Bronchial epithelial cell (primary cell): ENCODE results near the gene TAS2R40. TPM values are rescaled to one million over a fixed set of nuclear protein-coding genes. Genes with fewer than 3 reads are reported as not detected.
A peak's percentile ranks its signal among the peaks of the same experiment; 100 is the strongest.

ENCODE experiments used
- DNase-seq: peaks from one replicate; pipeline ENCODE4 v3.0.0-alpha.2; 2010; ENCODE audit warnings: low read depth
- FAIRE-seq: peaks from 2 replicates; lab custom pipeline; 2011; peaks lifted over from hg19 to GRCh38; lab: Jason Lieb, UNC
- H3K27me3 ChIP-seq: 2 replicates; pipeline ENCODE4 v1.5.1; 2011; ENCODE audit warnings: low read length; ENCODE audit not compliant: control insufficient read depth, insufficient read depth
- H3K36me3 ChIP-seq: 2 replicates; pipeline ENCODE4 v1.5.1; 2011; ENCODE audit warnings: low read length; ENCODE audit not compliant: control insufficient read depth, insufficient read depth
- H3K4me3 ChIP-seq: 2 replicates; pipeline ENCODE4 v1.5.1; 2011; ENCODE audit warnings: mild to moderate bottlenecking, low read depth, low read length, control low read depth
- total RNA-seq: library from RNA; depleted of rRNA; stranded (reverse); fragments of >200 nt; gene quantifications from 2 replicates; pipeline ENCODE4 v1.2.1, GENCODE V29; 2014
- TF ChIP-seq, protein P1 (sequence below): IDR thresholded peaks from 2 replicates; pipeline ENCODE4 v1.5.1; 2011; ENCODE audit warnings: mild to moderate bottlenecking, moderate library complexity, low read length, control low read depth, inconsistent platforms; ENCODE audit not compliant: insufficient read depth, severe bottlenecking

TAS2R40 gene
- total RNA-seq, 1 donor from 2014 or later, result not detected

DNA sequence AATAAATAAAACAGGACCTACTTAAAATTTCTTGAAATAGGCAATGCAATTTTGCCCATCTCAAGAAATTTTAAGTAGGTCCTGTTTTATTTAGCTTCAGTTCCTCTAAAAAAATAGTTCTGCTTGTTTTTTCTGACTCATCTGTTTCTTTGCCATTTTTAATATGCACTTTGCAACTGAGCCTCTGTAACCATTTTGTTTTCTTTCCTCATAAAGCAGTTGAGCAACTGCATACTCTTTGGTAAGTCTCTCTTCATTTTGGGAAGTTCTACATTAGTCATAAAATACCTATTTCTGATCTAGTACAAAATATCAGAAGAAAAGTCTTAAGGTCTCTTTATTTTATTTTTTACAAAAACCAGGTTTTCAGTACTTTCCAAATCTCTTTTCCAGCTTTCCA, 18.0 kb downstream of the TAS2R40 start:
- DNase-seq (peak; percentile 54), FAIRE-seq (no peak)
- no peaks in the 10 kb centered on the region for H3K27me3 ChIP-seq
- TF ChIP-seq, protein P1, sequence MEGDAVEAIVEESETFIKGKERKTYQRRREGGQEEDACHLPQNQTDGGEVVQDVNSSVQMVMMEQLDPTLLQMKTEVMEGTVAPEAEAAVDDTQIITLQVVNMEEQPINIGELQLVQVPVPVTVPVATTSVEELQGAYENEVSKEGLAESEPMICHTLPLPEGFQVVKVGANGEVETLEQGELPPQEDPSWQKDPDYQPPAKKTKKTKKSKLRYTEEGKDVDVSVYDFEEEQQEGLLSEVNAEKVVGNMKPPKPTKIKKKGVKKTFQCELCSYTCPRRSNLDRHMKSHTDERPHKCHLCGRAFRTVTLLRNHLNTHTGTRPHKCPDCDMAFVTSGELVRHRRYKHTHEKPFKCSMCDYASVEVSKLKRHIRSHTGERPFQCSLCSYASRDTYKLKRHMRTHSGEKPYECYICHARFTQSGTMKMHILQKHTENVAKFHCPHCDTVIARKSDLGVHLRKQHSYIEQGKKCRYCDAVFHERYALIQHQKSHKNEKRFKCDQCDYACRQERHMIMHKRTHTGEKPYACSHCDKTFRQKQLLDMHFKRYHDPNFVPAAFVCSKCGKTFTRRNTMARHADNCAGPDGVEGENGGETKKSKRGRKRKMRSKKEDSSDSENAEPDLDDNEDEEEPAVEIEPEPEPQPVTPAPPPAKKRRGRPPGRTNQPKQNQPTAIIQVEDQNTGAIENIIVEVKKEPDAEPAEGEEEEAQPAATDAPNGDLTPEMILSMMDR, result no peak
- H3K36me3 ChIP-seq, result no peaks in the 10 kb centered on the region
- no peak overlapping the region for H3K4me3 ChIP-seq

DNA sequence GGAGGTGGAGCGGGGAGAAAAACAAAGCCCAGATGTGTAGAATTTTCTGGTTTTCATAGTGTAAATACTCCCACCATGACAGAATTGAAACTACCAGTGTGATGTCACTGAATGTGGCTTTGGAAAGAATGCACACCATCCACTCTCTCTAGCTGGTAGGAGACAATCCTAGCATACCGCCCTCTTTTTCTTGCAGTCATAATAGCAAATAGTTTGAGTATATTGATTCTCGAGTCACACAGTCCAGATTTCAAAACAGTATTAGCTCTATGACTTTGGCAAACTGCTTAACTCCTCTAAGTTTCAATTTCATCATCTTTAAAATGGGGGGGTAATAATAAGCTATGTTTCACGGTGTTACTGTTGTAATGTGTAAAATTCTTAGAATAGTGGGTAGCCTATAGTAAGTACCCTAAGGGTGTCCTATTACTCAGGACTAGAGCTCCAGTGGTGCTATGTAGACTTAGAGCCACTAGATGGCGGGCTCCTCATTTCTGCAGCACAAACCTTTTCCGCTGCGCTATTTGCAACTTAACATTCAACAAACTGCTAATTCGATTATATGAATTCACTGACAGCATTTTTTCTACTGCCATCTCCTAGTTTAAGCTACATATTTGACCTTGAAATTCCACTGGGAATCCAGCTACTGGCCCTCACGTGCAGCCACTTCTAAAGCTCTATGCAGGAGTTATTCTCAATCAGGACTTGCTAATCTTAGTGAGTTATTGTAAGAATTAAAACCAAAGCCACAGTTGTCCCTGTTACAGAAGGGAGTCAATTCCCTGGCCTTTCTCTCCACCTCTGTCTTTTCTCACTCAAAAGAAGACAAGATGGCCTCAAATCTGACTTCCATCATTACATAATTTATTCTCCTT, 18.7 kb downstream of the TAS2R40 start:
- no peaks in the 10 kb centered on the region for H3K27me3 ChIP-seq
- peak; percentile 79 for DNase-seq
- no peaks in the 10 kb centered on the region for H3K36me3 ChIP-seq
- TF ChIP-seq, protein P1, result peak; percentile 81
- H3K4me3 ChIP-seq, result no peak overlapping the region
- FAIRE-seq, result no peak

DNA sequence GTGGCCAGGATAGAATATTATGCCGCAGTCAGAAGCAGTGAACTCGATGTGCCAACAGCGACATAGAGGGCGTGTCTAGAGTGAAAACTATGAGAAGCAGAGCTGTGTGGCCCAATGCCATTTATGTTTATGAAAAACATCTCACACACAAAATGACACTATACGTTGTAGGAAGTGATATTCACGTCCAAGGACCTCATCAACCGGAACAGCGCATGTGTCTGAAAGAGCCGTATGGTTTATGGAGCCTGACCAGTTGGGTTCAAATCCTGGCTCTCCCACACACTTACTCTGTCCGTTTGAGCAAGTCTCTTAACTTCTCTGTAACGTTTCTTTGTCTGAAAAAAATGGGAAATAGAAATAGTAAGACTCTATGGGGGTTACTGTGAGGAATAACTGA, 20.5 kb downstream of the TAS2R40 start:
- FAIRE-seq, result no peak
- H3K36me3 ChIP-seq, result no peaks in the 10 kb centered on the region
- DNase-seq, result no peak
- no peaks in the 10 kb centered on the region for H3K27me3 ChIP-seq
- TF ChIP-seq, protein P1, result no peak
- no peak overlapping the region for H3K4me3 ChIP-seq

DNA sequence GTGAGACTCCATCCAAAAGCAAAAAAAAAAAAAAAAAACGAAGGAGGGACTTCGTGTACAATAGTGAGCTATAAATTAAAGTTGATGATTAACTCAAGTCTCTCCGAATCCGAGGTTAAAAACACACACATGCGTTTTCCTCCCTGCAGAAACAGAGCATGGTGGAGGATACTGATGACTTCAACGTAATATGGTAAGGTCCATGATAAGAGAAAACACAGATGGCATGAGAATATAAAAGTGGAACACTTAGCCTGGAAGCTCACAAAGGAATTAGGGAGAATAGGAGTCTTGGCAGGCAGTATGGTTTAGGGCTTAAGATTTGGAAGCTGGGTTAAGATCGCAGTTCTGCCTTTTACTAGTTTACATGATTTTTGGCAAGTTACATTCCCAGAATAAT, 21.3 kb downstream of the TAS2R40 start:
- no peak for FAIRE-seq
- H3K27me3 ChIP-seq, result no peaks in the 10 kb centered on the region
- no peak overlapping the region for H3K4me3 ChIP-seq
- H3K36me3 ChIP-seq, result no peaks in the 10 kb centered on the region
- TF ChIP-seq, protein P1, result no peak
- DNase-seq, result no peak

DNA sequence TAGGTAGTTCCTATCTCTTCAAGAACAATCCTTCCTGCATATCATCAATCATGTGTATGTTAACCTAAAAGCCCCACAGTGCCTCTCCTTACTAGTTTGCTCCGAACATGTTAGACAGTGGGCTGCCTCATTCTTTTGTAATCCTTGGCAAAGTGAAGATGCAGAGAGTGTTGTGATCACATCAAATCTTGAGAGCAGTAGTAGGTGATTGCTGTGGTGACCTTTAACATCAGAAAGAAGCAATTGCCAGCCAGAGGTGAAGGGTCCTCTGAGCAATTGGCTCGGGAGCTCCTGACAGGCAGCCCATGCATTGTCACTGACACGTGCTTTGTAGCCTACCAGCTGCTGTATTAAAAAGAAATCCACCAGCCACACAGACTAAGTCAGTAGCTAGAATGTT, 21.8 kb downstream of the TAS2R40 start:
- FAIRE-seq, result no peak
- TF ChIP-seq, protein P1, result no peak
- no peaks in the 10 kb centered on the region for H3K36me3 ChIP-seq
- no peak overlapping the region for H3K4me3 ChIP-seq
- no peaks in the 10 kb centered on the region for H3K27me3 ChIP-seq
- DNase-seq, result no peak

DNA sequence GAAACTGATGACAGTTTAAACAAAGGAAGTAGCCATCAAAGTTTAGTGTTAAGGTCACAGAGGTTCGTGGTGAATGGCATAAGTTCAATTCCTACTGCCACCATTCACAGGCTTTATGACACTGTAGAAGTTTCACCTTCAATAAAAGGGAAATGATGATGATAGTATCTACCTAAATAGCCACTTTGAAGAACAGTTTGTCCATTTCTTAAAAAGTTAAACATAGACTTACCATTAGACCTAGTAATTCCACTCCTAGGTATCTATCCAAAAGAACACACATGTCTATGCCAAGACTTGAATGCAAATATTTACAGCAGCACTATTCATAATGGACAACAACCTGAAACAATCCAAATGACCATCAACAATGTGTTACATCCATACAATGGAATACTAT, 22.5 kb downstream of the TAS2R40 start:
- TF ChIP-seq, protein P1, result no peak
- FAIRE-seq (no peak), DNase-seq (no peak)
- Histone ChIP-seq H3K27me3 (no peaks in the 10 kb centered on the region), H3K36me3 (no peaks in the 10 kb centered on the region), H3K4me3 (no peak overlapping the region)
